Mononuclear cell (primary cell): ENCODE data around the gene PRPF38A. TPM values are rescaled to one million over a fixed set of nuclear protein-coding genes. Genes with fewer than 3 reads are reported as not detected.

ENCODE experiments used
- H3K27me3 ChIP-seq: 2 replicates; pipeline ENCODE4 v1.6.0; 2011; ENCODE audit warnings: low read length, control low read depth; ENCODE audit not compliant: insufficient read depth
- H3K4me1 ChIP-seq: 2 replicates; pipeline ENCODE4 v1.5.1; 2011; ENCODE audit warnings: mild to moderate bottlenecking, low read length, control low read depth; ENCODE audit not compliant: insufficient read depth
- H3K4me3 ChIP-seq: 2 replicates; pipeline ENCODE4 v1.5.1; 2011; ENCODE audit warnings: mild to moderate bottlenecking, low read length, moderate library complexity
- H3K9me3 ChIP-seq: 2 replicates; pipeline ENCODE4 v1.5.1; 2011; ENCODE audit warnings: low read depth, mild to moderate bottlenecking, control low read depth, low read length
- total RNA-seq: library from RNA; depleted of rRNA; stranded (reverse); fragments of >200 nt; gene quantifications from one replicate; pipeline ENCODE4 v1.2.3, GENCODE V29; 2012

Gene PRPF38A
- total RNA-seq, 1 donor, result 26.6 TPM

DNA sequence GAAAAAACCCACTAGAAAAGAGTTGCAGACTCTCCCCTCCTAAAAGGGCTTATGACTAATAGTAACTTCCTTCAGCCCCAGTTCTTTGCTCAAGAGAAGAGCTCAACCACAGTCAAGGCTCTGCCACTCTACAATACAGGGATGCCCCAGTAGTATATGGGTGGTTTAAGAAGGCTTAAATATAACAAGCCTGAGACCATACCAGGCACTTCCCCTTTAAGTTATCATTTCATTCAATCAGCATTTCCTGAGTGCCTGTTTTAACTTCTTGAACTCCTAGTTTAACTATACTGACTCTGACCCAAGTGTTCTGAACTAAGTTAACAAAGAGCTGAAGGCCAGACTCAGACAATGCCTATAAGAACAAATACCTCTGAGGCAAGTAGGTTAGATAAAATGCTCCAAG lies 19.8 kb downstream of the PRPF38A start:
- Histone ChIP-seq H3K27me3 (no peaks in the 10 kb centered on the region), H3K4me3 (no peak overlapping the region), H3K9me3 (no peaks in the 10 kb centered on the region), H3K4me1 (peaks cover 16% of the 10 kb centered on the region)

DNA sequence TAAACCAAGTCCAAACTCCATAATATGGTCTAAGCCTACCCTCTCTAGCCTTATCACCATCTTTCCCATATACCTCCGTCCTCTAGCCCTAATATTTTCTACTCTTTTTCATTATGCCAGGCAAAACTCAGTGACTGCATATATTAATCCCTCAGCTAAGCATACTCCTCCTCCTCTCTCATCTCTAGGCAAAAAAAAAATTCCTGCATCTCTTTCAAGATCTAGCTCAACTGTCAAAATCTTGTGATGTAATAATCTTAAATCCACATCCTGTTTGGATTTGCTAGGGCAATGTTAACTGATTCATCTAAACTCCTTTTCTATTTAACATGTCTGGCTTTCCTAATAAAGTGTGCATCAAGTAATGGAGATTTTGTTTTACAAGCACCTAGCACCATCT lies 20.4 kb downstream of the PRPF38A start:
- Histone ChIP-seq H3K27me3 (no peaks in the 10 kb centered on the region), H3K9me3 (no peaks in the 10 kb centered on the region), H3K4me3 (no peak overlapping the region), H3K4me1 (peaks cover 16% of the 10 kb centered on the region)

DNA sequence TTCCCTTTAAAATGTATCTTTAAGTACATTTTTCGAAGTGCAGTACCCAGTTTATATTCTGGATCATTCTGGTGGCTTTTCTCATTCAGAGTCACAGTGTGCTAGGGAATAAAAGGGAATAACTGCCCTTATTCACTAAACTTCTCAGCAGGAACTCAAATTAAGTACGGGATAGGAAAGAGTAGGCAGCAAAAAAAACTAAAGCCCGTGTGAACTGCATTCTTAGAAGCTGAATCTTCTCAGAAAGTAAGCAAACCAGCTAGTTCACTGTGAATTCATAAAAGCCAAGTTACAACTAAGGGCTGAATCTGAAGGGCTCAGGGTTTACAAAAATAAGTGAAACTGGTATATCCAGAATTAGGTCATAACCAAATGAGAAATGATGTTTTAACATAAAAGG lies 22.0 kb downstream of the PRPF38A start:
- Histone ChIP-seq H3K4me3 (no peak overlapping the region), H3K27me3 (no peaks in the 10 kb centered on the region), H3K9me3 (no peaks in the 10 kb centered on the region), H3K4me1 (peaks cover 16% of the 10 kb centered on the region)

DNA sequence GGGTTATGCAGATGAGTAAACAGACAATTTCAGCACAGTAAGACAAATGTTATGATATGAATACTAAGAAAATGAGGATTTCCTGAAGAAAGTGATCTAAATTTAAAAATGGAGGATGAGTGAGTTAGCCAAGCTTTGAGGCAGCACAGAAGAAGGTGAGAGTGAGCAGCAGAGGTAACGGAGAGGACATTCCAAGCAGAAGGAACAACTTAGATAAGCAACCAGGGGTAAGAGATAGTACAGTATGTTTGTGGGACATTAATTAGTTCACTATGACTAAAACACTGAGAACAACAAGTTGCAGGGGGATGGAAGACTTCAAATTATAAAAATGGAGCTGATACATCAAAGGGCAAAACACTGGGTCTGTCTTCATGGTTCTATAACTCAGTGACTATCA lies 22.8 kb downstream of the PRPF38A start:
- H3K9me3 ChIP-seq, result no peaks in the 10 kb centered on the region
- H3K4me3 ChIP-seq, result no peak overlapping the region
- H3K27me3 ChIP-seq, result no peaks in the 10 kb centered on the region
- peaks cover 16% of the 10 kb centered on the region for H3K4me1 ChIP-seq

DNA sequence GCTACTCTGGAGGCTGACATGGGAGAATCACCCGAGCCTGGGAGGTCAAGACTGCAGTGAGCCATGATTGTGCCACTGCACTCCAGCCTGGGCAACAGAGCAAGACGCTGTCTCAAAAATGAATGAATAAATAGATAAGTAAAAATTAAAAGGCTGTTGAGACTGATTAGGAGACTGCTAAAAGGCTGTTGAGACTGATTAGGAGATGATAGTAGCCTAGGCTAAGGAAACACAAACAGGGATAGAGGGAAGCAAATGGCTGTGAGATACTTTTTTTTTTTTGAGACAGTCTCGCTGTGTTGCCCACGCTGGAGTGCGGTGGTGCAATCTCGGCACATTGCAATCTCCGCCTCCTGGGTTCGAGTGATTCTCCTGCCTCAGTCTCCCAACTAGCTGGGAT lies 28.4 kb downstream of the PRPF38A start:
- Histone ChIP-seq H3K4me1 (no peaks in the 10 kb centered on the region), H3K9me3 (no peaks in the 10 kb centered on the region)

DNA sequence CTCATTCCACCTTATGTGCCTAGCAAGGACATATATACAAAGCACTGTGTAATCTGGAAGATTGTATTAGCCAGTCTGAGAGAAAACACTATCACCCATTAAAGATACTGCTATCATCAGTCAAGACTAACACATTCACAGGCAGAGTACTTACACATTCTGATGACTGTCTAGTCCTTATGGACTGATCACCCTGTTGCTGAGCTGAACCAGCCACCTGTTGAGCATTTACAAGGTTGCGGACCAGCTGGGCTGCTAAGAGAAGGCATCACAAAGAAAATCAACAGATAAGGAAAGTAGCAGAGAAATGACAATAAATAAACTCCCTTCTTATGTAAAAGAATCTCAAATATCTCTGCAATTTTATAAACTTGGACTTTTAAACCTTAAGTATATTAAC lies 30.8 kb downstream of the PRPF38A start:
- H3K9me3 ChIP-seq, result no peaks in the 10 kb centered on the region
- peaks cover 10% of the 10 kb centered on the region for H3K4me1 ChIP-seq
- H3K27me3 ChIP-seq, result no peaks in the 10 kb centered on the region
- H3K4me3 ChIP-seq, result no peak overlapping the region

More for the DNA sequence above, 28.4 kb downstream of the PRPF38A start:
- no peak overlapping the region for H3K4me3 ChIP-seq
- H3K27me3 ChIP-seq, result no peaks in the 10 kb centered on the region

DNA sequence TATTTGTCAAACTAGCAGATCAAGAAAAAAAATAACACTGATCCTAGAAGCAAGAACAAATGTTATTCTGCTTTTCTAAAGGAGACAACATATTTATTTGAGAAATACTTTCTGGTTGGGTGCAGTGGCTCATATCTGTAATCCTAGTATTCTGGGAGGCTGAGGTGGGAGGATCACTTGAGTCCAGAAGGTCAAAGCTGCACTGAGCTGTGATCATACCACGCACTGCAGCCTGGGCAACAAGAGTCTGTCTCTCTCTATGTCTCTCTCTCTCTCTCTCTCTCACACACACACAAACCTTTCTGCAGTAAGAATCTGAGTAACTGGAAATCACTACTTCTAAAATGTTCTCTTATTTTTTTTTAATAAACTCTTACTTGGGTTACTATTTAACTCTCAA lies 31.2 kb downstream of the PRPF38A start:
- Histone ChIP-seq H3K4me1 (peaks cover 14% of the 10 kb centered on the region), H3K4me3 (no peak overlapping the region), H3K27me3 (no peaks in the 10 kb centered on the region), H3K9me3 (no peaks in the 10 kb centered on the region)

DNA sequence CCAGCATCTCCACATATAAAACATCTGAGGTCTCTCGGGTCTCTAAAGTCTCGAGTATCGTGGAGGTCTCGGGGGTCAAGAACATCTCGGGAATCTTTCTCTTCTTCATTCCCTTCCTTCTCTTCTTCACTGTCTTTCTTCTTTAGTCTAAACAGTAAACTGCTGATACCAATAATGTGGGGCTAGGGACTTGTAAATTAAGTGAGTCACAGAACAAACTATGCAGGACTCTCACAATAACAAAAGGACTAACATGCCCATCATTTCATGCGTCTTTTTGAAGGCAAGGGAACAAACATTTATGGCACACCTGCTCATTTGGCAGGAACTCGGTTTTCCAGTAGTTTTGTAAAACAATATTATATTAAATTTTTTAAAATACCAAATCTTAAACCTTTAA lies 32.4 kb downstream of the PRPF38A start:
- no peak overlapping the region for H3K4me3 ChIP-seq
- H3K4me1 ChIP-seq, result peaks cover 14% of the 10 kb centered on the region
- H3K9me3 ChIP-seq, result no peaks in the 10 kb centered on the region
- no peaks in the 10 kb centered on the region for H3K27me3 ChIP-seq

DNA sequence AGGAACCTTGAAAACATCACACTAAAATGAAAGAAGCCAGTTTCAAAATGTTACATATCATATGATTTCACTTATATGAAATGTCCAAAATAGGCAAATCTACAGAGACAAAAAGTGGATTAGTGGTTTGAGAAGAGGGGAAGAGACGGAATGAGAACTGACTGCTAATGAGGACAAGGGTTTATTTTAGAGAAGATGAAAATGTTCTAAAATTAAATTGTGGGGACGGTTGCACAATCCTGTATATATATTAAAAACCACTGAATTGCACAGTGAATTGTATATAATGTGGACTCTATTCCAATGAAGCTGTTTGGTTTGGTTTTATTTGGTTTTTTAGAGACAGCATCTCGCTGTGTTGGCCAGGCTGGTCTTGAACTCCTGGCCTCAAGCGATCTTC lies 35.6 kb downstream of the PRPF38A start:
- Histone ChIP-seq H3K27me3 (no peaks in the 10 kb centered on the region), H3K4me3 (no peak overlapping the region), H3K4me1 (peaks cover 14% of the 10 kb centered on the region), H3K9me3 (no peaks in the 10 kb centered on the region)

DNA sequence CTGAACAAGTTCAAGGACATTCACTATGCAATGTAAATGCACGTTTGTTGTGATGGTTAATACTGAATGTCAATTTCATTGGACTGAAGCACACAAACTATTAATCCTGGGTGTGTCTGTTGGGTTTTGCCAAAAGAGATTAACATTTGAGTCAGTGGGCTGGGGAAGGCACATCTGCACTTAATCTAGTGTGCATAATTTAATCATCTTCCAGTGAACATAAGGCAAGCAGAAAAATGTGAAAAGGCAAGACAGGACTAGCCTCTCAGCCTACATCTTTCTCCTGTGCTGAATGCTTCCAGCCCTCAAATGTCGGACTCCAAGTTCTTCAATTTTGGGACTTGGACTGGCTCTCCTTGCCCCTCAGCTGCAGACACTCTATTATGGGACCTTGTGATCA lies 40.1 kb downstream of the PRPF38A start:
- H3K9me3 ChIP-seq, result no peaks in the 10 kb centered on the region
- H3K4me1 ChIP-seq, result peaks cover 8% of the 10 kb centered on the region
- no peaks in the 10 kb centered on the region for H3K27me3 ChIP-seq
- H3K4me3 ChIP-seq, result no peak overlapping the region

DNA sequence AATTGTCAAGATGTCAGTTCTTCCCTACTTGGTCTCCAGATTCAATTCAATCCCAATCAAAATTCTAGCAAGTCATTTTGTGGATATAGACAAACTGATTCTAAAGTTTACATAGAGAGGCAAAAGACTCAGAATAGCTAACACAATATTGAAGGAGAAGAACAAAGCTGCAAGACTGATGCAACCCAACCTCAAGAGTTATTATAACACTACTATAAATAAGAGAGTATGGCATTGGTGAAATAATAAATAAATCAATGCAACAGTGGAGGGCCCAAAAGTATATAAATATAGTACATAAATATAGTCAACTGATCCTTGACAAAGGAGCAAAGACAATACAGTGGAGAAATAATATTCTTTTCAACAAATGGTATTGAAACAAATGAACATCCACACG lies 49.7 kb downstream of the PRPF38A start:
- Histone ChIP-seq H3K9me3 (no peaks in the 10 kb centered on the region), H3K4me1 (no peaks in the 10 kb centered on the region), H3K4me3 (no peak overlapping the region), H3K27me3 (no peaks in the 10 kb centered on the region)

DNA sequence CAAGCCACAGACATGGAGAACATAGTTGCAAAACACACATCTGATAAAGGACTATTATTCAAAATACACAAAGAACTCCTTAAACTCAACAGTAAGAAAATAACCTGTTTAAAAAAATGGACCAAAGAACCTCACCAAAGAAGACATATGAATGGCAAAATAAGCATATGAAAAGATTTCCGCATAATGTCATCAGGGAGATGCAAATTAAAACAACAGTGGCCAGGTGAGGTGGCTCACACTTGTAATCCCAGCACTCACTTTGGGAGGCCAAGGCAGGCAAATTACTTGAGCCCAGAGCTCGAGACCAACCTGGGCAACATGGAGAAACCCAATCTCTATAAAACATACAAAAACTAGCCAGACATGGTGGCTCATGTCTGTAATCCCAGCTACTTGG lies 50.4 kb downstream of the PRPF38A start:
- Histone ChIP-seq H3K9me3 (no peaks in the 10 kb centered on the region), H3K4me1 (no peaks in the 10 kb centered on the region), H3K27me3 (no peaks in the 10 kb centered on the region), H3K4me3 (no peak overlapping the region)

DNA sequence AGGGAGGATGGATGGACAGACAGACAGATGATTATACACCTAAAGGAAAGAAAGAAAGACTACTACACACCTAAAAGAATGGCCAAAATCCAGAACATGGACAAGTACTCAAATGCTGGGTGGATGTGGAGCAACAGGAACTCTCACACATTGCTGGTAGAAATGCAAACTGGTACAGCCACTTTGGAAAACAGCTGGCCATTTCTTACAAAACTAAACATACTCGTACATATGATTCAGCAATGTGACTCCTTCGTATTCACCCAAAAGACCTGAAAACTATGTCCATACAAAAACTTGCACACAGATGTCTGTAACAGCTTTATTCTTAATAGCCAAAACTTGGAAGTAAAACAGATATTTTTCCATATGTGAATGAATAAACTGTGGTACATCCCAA lies 51.3 kb downstream of the PRPF38A start:
- no peaks in the 10 kb centered on the region for H3K4me1 ChIP-seq
- H3K9me3 ChIP-seq, result no peaks in the 10 kb centered on the region
- H3K27me3 ChIP-seq, result no peaks in the 10 kb centered on the region
- no peak overlapping the region for H3K4me3 ChIP-seq

DNA sequence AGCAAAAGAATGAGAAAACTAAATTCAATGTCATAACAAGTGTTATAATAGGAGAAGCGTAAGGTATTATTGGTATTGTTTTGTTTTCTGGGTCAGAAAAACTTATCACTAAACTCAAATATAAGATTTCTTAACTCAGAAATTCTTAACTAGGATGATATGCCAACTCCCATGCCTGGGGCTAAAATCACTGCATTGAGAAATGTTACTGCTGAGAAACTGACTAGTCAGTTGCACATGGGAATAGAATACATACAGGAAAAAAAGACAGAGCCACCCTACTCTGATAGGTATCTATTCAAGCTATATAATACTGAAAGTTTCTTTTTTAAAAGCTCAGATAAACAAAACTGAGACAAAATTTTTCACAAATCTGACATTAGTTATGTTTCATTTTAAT lies 56.3 kb downstream of the PRPF38A start:
- Histone ChIP-seq H3K4me3 (no peak overlapping the region), H3K27me3 (no peaks in the 10 kb centered on the region), H3K4me1 (no peaks in the 10 kb centered on the region), H3K9me3 (no peaks in the 10 kb centered on the region)

DNA sequence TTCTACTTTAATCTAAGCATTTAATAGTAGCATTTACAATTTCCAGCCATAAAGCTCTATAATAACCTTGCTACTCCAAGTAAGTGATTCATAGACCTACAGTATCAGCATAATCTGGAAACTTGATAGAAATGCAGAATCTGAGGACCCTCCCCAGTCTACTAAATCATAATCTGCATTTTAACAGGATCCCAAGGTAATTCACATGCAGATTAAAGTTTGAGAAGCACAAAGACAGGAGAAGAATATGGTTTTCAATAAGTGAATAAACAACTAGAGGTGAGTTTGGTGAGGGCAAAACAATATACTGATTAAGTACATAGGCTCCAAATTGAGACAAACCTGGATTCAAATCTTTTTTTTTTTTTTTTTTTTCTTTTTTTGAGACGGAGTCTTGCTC lies 57.4 kb downstream of the PRPF38A start:
- H3K4me3 ChIP-seq, result no peak overlapping the region
- H3K4me1 ChIP-seq, result no peaks in the 10 kb centered on the region
- H3K27me3 ChIP-seq, result no peaks in the 10 kb centered on the region
- H3K9me3 ChIP-seq, result no peaks in the 10 kb centered on the region

DNA sequence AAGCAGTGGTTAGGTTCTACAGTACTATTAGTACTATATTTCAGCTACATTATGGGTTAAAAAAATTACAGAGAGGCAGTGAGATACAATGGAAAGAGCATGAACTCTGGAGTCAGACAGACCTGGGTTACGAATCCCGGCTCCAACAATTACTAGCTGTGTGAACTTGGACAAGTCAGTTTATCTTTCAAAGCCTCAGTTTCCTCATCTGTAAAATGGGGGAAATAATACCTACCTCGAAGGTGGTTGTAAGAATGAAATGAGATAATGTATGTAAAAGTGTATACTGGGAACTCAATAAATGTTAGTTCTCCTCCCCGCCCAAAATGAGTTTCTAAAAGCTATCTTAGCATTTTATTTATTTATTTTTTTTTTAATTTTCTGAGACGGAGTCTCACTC lies 59.5 kb downstream of the PRPF38A start:
- Histone ChIP-seq H3K4me1 (no peaks in the 10 kb centered on the region), H3K4me3 (no peak overlapping the region), H3K9me3 (no peaks in the 10 kb centered on the region), H3K27me3 (no peaks in the 10 kb centered on the region)

DNA sequence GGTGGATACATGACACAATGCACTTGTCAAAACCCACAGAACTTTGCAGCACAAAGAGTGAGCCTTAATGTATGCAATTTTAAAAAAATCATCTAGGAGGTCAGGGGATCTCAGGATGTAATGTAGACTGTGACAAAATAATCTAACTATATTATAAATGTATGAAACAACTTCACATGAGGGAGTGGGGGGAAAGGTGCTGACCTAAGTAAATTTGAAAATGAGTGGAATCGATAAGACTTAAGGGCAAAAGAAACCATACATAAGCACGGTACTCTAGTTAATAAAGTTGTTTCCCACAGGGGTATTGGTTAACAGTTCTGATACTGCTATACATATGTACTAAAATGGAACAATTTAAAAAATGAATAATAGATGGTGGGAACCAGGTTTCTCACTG lies 64.7 kb downstream of the PRPF38A start:
- Histone ChIP-seq H3K9me3 (no peaks in the 10 kb centered on the region), H3K4me1 (no peaks in the 10 kb centered on the region), H3K4me3 (no peak overlapping the region), H3K27me3 (no peaks in the 10 kb centered on the region)
